GM18861 (cell line): ENCODE results near the gene IZUMO1R.
"Not testable (repeated sequence)": the region's sequence is repeated elsewhere in the genome, so short reads cannot be mapped to it uniquely, and the experiment has no call there.

Source experiments
- ATAC-seq: cut with Tn5 transposase; IDR thresholded peaks from one replicate; pipeline ENCODE4 v1.9.1; 2021; ENCODE audit not compliant: unreplicated experiment

The IZUMO1R gene

GRCh38 chr11:94325681-94326080, 21.3 kb downstream of the IZUMO1R start:
- ATAC-seq, result peak; percentile 64

GRCh38 chr11:94326947-94327346, 22.6 kb downstream of the IZUMO1R start:
- no peak for ATAC-seq

GRCh38 chr11:94328587-94329080, 24.3 kb downstream of the IZUMO1R start:
- no peak for ATAC-seq

GRCh38 chr11:94329501-94329900, 25.1 kb downstream of the IZUMO1R start:
- ATAC-seq, result no peak

- no peak for ATAC-seq
Measured at GRCh38 chr11:94330789-94331188, 26.4 kb downstream of the IZUMO1R start.

GRCh38 chr11:94332814-94333213, 28.4 kb downstream of the IZUMO1R start:
- ATAC-seq, result no peak

GRCh38 chr11:94336033-94336432, 31.7 kb downstream of the IZUMO1R start:
- ATAC-seq, result no peak

- ATAC-seq, result no peak
Measured at GRCh38 chr11:94338651-94339050, 34.3 kb downstream of the IZUMO1R start.

GRCh38 chr11:94342250-94342649, 37.9 kb downstream of the IZUMO1R start:
- ATAC-seq, result no peak

- ATAC-seq, result no peak
Measured at GRCh38 chr11:94343495-94343894, 39.1 kb downstream of the IZUMO1R start.

- not testable (repeated sequence) for ATAC-seq
Measured at GRCh38 chr11:94346311-94346710, 41.9 kb downstream of the IZUMO1R start.

- ATAC-seq, result not testable (repeated sequence)
Measured at GRCh38 chr11:94350850-94351563, 46.6 kb downstream of the IZUMO1R start.
